Mesothelial cell of epicardium (in vitro differentiated cells): ENCODE measurements around the gene LRIF1. TPM values are rescaled to one million over a fixed set of nuclear protein-coding genes. Genes with fewer than 3 reads are reported as not detected.

ENCODE experiments used
- DNase-seq, 2 experiments: peaks; one replicate each; pipeline ENCODE4 v3.0.0; 2021; ENCODE audit warnings: low spot score in 2 of 2; ENCODE audit not compliant: unreplicated experiment in 2 of 2
- H3K27ac Mint-ChIP-seq: 2 replicates; pipeline ENCODE4 v1.8.0; 2021; ENCODE audit warnings: mixed read lengths
- H3K27me3 Mint-ChIP-seq: 2 replicates; pipeline ENCODE4 v1.8.0; 2021; ENCODE audit warnings: low read depth, mixed read lengths
- H3K36me3 Mint-ChIP-seq: 2 replicates; pipeline ENCODE4 v1.8.0; 2021; ENCODE audit warnings: mixed read lengths
- H3K4me1 Mint-ChIP-seq: 2 replicates; pipeline ENCODE4 v1.8.0; 2021; ENCODE audit warnings: mixed read lengths
- H3K4me3 Mint-ChIP-seq: 2 replicates; pipeline ENCODE4 v1.8.0; 2021; ENCODE audit warnings: mild to moderate bottlenecking, moderate library complexity, mixed read lengths
- H3K9me3 Mint-ChIP-seq: 2 replicates; pipeline ENCODE4 v1.8.0; 2021; ENCODE audit warnings: mixed read lengths
- CTCF ChIP-seq: fragments of 200-600 bp; sonication (generic); IDR thresholded peaks from one replicate; pipeline ENCODE4 v1.5.0; 2021; ENCODE audit warnings: antibody characterized with exemption; ENCODE audit not compliant: unreplicated experiment
- total RNA-seq: library from RNA; stranded (reverse); gene quantifications from 3 replicates; pipeline ENCODE4 v1.2.1, GENCODE V29; 2021

LRIF1 gene
- total RNA-seq, 1 donor from 2014 or later: 7.8 TPM

- Mint-ChIP-seq H3K4me3 (no peak overlapping the region), H3K9me3 (peaks cover 30% of the 10 kb centered on the region), H3K36me3 (peaks cover 24% of the 10 kb centered on the region), H3K27ac (no peak overlapping the region), H3K27me3 (no peaks in the 10 kb centered on the region), H3K4me1 (no peaks in the 10 kb centered on the region)
- DNase-seq: no peak
- TF ChIP-seq CTCF: no peak
Measured at GRCh38 chr1:110957798-110958197, 5.9 kb downstream of the LRIF1 start.

GRCh38 chr1:110956586-110956985, 7.1 kb downstream of the LRIF1 start:
- no peaks in the 10 kb centered on the region for H3K4me1 Mint-ChIP-seq
- H3K27me3 Mint-ChIP-seq: no peaks in the 10 kb centered on the region
- peaks cover 30% of the 10 kb centered on the region for H3K9me3 Mint-ChIP-seq
- no peak overlapping the region for H3K27ac Mint-ChIP-seq
- TF ChIP-seq CTCF: no peak
- DNase-seq: no peak
- H3K4me3 Mint-ChIP-seq: no peak overlapping the region
- H3K36me3 Mint-ChIP-seq: peaks cover 24% of the 10 kb centered on the region

- H3K9me3 Mint-ChIP-seq: peaks cover 39% of the 10 kb centered on the region
- no peak for TF ChIP-seq CTCF
- peaks cover 30% of the 10 kb centered on the region for H3K36me3 Mint-ChIP-seq
- DNase-seq: no peak
- H3K27ac Mint-ChIP-seq: no peak overlapping the region
- H3K27me3 Mint-ChIP-seq: no peaks in the 10 kb centered on the region
- H3K4me3 Mint-ChIP-seq: no peak overlapping the region
- no peaks in the 10 kb centered on the region for H3K4me1 Mint-ChIP-seq
Measured at GRCh38 chr1:110953031-110953430, 10.7 kb downstream of the LRIF1 start.

- Mint-ChIP-seq H3K27me3 (no peaks in the 10 kb centered on the region), H3K36me3 (peaks cover 36% of the 10 kb centered on the region), H3K27ac (no peak overlapping the region), H3K9me3 (peaks cover 43% of the 10 kb centered on the region), H3K4me3 (no peak overlapping the region), H3K4me1 (no peaks in the 10 kb centered on the region)
- no peak for TF ChIP-seq CTCF
- DNase-seq: no peak
Measured at GRCh38 chr1:110952031-110952430, 11.7 kb downstream of the LRIF1 start.

GRCh38 chr1:110951161-110951560, 12.6 kb downstream of the LRIF1 start:
- Mint-ChIP-seq H3K36me3 (peaks cover 41% of the 10 kb centered on the region), H3K4me1 (no peaks in the 10 kb centered on the region), H3K27me3 (no peaks in the 10 kb centered on the region), H3K4me3 (no peak overlapping the region), H3K27ac (no peak overlapping the region), H3K9me3 (peaks cover 48% of the 10 kb centered on the region)
- DNase-seq: no peak
- no peak for TF ChIP-seq CTCF
